T-helper 1 cell (primary cell): ENCODE measurements around the gene SLC37A2.

Experiments used
- DNase-seq, 5 donors: peaks; one replicate each; pipeline ENCODE4 v3.0.0-alpha.2; 2012 to 2020

Gene SLC37A2

GRCh38 chr11:125111343-125112207, 48.5 kb downstream of the SLC37A2 start, which contains the start of gene TMEM218:
TSS of gene TMEM218 (minus strand) at chr11:125111626. CDS start at chr11:125102241, 9,385 bp downstream.
- peak; percentile 90 to 99 (median 91) for DNase-seq

GRCh38 chr11:125112208-125112604, 49.1 kb downstream of the SLC37A2 start:
- no peak for DNase-seq

- DNase-seq: no peak
Observed at GRCh38 chr11:125114518-125114917, 51.4 kb downstream of the SLC37A2 start.

GRCh38 chr11:125117429-125117828, 54.3 kb downstream of the SLC37A2 start:
- DNase-seq: no peak

- DNase-seq: no peak
Observed at GRCh38 chr11:125123194-125123946, 60.3 kb downstream of the SLC37A2 start.

- DNase-seq: peak in 2 of 5 donors; percentile 23 to 32
Observed at GRCh38 chr11:125123947-125124617, 61.0 kb downstream of the SLC37A2 start.

- DNase-seq: no peak
Observed at GRCh38 chr11:125124618-125124992, 61.5 kb downstream of the SLC37A2 start.

- no peak for DNase-seq
Observed at GRCh38 chr11:125128450-125128849, 65.3 kb downstream of the SLC37A2 start.

GRCh38 chr11:125129316-125129993, 66.3 kb downstream of the SLC37A2 start:
- DNase-seq: no peak

GRCh38 chr11:125132071-125132470, 69.0 kb downstream of the SLC37A2 start:
- no peak for DNase-seq

GRCh38 chr11:125132596-125132995, 69.5 kb downstream of the SLC37A2 start:
- no peak for DNase-seq

GRCh38 chr11:125136001-125136400, 72.9 kb downstream of the SLC37A2 start:
- no peak for DNase-seq

GRCh38 chr11:125138966-125139365, 75.9 kb downstream of the SLC37A2 start:
- no peak for DNase-seq

GRCh38 chr11:125139778-125140177, 76.7 kb downstream of the SLC37A2 start:
- no peak for DNase-seq
